ENCODE results near the gene OR13A1. TPM values are rescaled to one million over a fixed set of nuclear protein-coding genes. Genes with fewer than 3 reads are reported as not detected.

The OR13A1 gene
- total RNA-seq, 2 experiments from 2014 or later = not detected

Other genes with a start within 250 kb of the OR13A1 start
- 1 to 10 TPM; 1.9 to 8.9 TPM for gene ALOX5, start 58.6 kb upstream of the OR13A1 start, total RNA-seq

Data from activated CD8-positive, alpha-beta memory T cell treated with anti-CD3 and anti-CD28 coated beads, Interleukin-2, amount 10 ng/mL, durations not matched to agents 7 days and 5 days (primary cell).